Measurements from ENCODE around the gene TCEANC2. TPM values are rescaled to one million over a fixed set of nuclear protein-coding genes. Genes with fewer than 3 reads are reported as not detected.

The TCEANC2 gene
- polyA plus RNA-seq, 1 donor from 2014 or later = 4.4 TPM

DNA sequence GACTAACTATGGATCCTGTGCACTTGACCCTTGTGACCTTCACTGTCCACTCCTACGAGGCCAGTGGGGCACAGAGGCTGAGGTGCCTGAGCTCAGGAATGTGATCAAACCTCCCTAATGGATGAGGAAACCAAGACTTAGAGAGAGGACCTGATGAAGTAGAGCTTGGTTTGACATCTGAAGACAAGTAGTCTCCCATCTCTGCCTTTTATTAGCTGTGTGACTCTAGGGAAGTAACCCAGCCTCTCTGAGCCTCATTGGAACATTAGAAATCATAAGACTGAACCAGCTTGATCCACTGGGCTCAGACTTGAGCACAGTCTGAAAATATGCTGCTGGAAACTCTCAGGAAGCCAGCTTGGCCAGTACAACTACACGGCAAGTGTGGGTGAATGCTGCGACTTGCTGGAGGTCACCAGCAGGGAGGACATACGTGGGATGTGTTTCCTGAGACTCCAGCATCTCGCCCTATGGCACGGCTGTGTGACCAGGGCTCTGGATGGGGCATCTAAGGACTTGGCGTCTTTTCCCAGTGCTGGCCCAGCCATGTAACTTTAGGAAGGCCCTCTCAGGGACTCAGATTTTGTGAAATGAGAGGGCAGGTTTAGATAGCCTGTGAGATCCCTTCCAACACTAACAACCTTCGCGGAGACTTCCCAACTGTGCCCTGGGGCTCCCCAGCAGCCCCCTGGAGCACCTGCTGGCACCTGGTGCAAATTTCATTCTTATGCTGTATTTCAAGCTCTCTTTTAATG lies 88.9 kb downstream of the TCEANC2 start:
- no peak overlapping the region for H2AFZ ChIP-seq (ENCODE audit: low read depth, low read length)
- H3K9ac ChIP-seq (ENCODE audit: low read length) = no peak overlapping the region
- no peaks in the 10 kb centered on the region for H3K79me2 ChIP-seq (replicated peaks; ENCODE audit: insufficient read depth, low read length)
- no peaks in the 10 kb centered on the region for H3K27me3 ChIP-seq (ENCODE audit: insufficient read depth, low read depth, low read length)
- H3K9me3 ChIP-seq (ENCODE audit: low read length) = no peaks in the 10 kb centered on the region
- H3K4me2 ChIP-seq (ENCODE audit: low read length) = no peak overlapping the region
- TF ChIP-seq, protein P1, sequence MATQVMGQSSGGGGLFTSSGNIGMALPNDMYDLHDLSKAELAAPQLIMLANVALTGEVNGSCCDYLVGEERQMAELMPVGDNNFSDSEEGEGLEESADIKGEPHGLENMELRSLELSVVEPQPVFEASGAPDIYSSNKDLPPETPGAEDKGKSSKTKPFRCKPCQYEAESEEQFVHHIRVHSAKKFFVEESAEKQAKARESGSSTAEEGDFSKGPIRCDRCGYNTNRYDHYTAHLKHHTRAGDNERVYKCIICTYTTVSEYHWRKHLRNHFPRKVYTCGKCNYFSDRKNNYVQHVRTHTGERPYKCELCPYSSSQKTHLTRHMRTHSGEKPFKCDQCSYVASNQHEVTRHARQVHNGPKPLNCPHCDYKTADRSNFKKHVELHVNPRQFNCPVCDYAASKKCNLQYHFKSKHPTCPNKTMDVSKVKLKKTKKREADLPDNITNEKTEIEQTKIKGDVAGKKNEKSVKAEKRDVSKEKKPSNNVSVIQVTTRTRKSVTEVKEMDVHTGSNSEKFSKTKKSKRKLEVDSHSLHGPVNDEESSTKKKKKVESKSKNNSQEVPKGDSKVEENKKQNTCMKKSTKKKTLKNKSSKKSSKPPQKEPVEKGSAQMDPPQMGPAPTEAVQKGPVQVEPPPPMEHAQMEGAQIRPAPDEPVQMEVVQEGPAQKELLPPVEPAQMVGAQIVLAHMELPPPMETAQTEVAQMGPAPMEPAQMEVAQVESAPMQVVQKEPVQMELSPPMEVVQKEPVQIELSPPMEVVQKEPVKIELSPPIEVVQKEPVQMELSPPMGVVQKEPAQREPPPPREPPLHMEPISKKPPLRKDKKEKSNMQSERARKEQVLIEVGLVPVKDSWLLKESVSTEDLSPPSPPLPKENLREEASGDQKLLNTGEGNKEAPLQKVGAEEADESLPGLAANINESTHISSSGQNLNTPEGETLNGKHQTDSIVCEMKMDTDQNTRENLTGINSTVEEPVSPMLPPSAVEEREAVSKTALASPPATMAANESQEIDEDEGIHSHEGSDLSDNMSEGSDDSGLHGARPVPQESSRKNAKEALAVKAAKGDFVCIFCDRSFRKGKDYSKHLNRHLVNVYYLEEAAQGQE (IDR thresholded peaks at IDR 0.05; ENCODE audit: borderline replicate concordance) = no peak
- TF ChIP-seq RAD21 (conservative IDR thresholded peaks at IDR 0.05) = no peak
- TF ChIP-seq TAF1 (IDR thresholded peaks at IDR 0.05; ENCODE audit: low read depth) = no peak
- TF ChIP-seq POLR2AphosphoS5 (IDR thresholded peaks at IDR 0.05) = no peak
- no peaks in the 10 kb centered on the region for H4K20me1 ChIP-seq (ENCODE audit: insufficient read depth)
- no peak overlapping the region for H3K27ac ChIP-seq (ENCODE audit: low read length)
- H3F3A ChIP-seq (ENCODE audit: insufficient read depth, low read length, poor library complexity, severe bottlenecking) = no peaks in the 10 kb centered on the region
- H3K4me3 ChIP-seq (ENCODE audit: low read length) = no peak overlapping the region
- H3K36me3 ChIP-seq (ENCODE audit: insufficient read depth, low read length) = no peaks in the 10 kb centered on the region
- no peaks in the 10 kb centered on the region for H3K9me2 ChIP-seq (ENCODE audit: insufficient read depth, low read length)

DNA sequence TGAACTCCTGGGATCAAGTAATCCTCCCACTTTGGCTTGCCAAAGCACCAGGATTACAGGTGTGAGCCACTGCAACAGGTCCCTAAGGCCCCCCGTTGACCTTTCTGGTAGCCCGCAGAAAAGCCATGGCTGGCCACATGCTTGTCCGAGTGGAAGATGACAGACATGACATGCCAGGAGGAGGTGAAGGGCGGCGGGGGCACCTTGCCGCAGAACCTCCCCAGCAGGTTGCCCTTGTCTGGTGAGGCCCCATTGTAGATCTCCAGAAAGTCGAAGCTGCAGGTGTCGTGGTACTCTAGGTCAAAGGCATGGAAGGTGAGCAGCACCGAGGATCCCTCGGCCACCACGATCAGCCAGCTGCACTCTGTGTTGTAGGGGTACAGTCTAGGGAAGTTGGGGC lies 91.0 kb downstream of the TCEANC2 start:
- Histone ChIP-seq H3K36me3 (ENCODE audit: insufficient read depth, low read length) (no peaks in the 10 kb centered on the region), H3K4me2 (ENCODE audit: low read length) (no peak overlapping the region), H3K9ac (ENCODE audit: low read length) (no peak overlapping the region), H3K4me3 (ENCODE audit: low read length) (no peak overlapping the region), H3K27me3 (ENCODE audit: insufficient read depth, low read depth, low read length) (no peaks in the 10 kb centered on the region), H3F3A (ENCODE audit: insufficient read depth, low read length, poor library complexity, severe bottlenecking) (no peaks in the 10 kb centered on the region), H3K9me3 (ENCODE audit: low read length) (no peaks in the 10 kb centered on the region), H3K9me2 (ENCODE audit: insufficient read depth, low read length) (no peaks in the 10 kb centered on the region), H2AFZ (ENCODE audit: low read depth, low read length) (no peak overlapping the region), H3K27ac (ENCODE audit: low read length) (no peak overlapping the region), H3K79me2 (replicated peaks; ENCODE audit: insufficient read depth, low read length) (no peaks in the 10 kb centered on the region), H4K20me1 (ENCODE audit: insufficient read depth) (no peaks in the 10 kb centered on the region)
- TF ChIP-seq RAD21 (conservative IDR thresholded peaks at IDR 0.05) (no peak), TAF1 (IDR thresholded peaks at IDR 0.05; ENCODE audit: low read depth) (no peak), POLR2AphosphoS5 (IDR thresholded peaks at IDR 0.05) (no peak), SMC3 (conservative IDR thresholded peaks at IDR 0.05; ENCODE audit: poor library complexity) (no peak), EZH2 (IDR thresholded peaks at IDR 0.05; ENCODE audit: borderline replicate concordance, insufficient read depth, low read length, poor library complexity, severe bottlenecking) (no peak), EP300 (conservative IDR thresholded peaks at IDR 0.05; ENCODE audit: poor library complexity, severe bottlenecking) (no peak), MXI1 (conservative IDR thresholded peaks at IDR 0.05; ENCODE audit: poor library complexity, severe bottlenecking) (no peak)
- TF ChIP-seq, protein P2, sequence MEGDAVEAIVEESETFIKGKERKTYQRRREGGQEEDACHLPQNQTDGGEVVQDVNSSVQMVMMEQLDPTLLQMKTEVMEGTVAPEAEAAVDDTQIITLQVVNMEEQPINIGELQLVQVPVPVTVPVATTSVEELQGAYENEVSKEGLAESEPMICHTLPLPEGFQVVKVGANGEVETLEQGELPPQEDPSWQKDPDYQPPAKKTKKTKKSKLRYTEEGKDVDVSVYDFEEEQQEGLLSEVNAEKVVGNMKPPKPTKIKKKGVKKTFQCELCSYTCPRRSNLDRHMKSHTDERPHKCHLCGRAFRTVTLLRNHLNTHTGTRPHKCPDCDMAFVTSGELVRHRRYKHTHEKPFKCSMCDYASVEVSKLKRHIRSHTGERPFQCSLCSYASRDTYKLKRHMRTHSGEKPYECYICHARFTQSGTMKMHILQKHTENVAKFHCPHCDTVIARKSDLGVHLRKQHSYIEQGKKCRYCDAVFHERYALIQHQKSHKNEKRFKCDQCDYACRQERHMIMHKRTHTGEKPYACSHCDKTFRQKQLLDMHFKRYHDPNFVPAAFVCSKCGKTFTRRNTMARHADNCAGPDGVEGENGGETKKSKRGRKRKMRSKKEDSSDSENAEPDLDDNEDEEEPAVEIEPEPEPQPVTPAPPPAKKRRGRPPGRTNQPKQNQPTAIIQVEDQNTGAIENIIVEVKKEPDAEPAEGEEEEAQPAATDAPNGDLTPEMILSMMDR (IDR thresholded peaks at IDR 0.05; ENCODE audit: poor library complexity, severe bottlenecking) = no peak
- TF ChIP-seq, protein P1 (IDR thresholded peaks at IDR 0.05; ENCODE audit: borderline replicate concordance) = no peak
